ENCODE data around the gene DIS3L2.

The DIS3L2 gene

DNA sequence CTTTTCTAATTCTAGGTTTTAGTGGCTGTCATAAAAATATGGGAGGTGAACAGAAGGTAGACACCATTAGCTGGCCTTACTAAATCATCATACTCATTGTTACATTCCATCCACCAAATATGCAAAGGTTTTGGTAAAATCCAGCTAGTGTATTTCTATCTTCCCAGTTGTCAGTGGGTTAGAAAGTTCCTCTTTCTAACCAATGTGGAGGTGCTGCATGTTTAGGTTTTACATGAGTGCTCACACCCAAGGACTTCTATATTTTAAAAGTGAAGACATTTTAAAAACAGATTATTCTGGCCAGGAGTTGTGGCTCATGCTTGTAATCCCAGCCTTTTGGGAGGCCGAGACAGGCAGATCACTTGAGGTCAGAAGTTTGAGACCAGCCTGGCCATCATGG lies 423.0 kb downstream of the DIS3L2 start:
- TF ChIP-seq TAF1 (IDR thresholded peaks at IDR 0.05; ENCODE audit: borderline replicate concordance, insufficient read depth, low read length) (no peak), SIN3A (IDR thresholded peaks at IDR 0.05; ENCODE audit: borderline replicate concordance, insufficient read depth, low read length) (no peak), REST (IDR thresholded peaks at IDR 0.05; ENCODE audit: insufficient read depth in 1 of 2, low read depth in 2 of 2, low read length in 2 of 2) (no peak), FOXP2 (optimal IDR thresholded peaks at IDR 0.05; ENCODE audit: borderline replicate concordance, extremely low read depth, extremely low read length, insufficient read depth) (no peak), POLR2AphosphoS5 (IDR thresholded peaks at IDR 0.05; ENCODE audit: low read depth, low read length) (no peak)

DNA sequence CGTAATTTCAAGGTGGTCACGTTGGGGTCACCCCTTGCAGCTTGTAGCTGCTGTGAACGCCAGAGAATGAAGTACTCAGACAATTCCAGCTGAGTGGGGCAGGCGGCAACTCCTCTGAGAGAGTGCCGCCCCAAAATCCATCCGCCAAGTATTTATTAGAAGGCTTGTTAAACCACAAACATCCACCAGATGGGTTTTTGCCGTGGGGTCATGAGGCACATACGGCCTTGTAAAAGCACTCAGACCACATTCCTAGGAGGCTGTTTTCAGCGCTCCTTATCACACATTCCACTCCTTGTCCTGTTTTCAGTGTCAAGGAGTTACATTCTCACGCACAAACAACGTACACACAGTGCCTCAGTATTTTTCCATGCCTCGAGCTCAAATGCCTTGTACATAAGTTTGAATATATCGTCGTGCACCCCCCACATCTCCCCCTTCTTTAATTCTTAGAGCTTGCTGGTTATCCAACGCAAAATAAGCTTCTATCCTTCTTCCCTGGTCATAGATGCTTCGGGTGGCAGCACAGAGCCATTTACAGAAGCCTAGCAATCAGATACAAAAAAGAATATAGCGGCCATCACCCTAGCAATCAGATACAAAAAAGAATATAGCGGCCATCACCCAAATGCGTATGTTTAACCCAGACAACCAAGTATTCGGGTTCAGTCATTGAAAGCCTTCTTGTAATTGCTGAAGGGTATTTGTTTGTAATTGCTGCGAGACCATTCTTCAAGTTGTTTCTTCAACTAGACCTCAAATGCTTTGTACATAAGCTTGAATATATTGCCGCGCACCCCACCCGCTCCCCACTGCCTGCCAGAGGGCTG lies 424.4 kb downstream of the DIS3L2 start:
- TF ChIP-seq FOXP2 (optimal IDR thresholded peaks at IDR 0.05; ENCODE audit: borderline replicate concordance, extremely low read depth, extremely low read length, insufficient read depth) (no peak), REST (IDR thresholded peaks at IDR 0.05; ENCODE audit: insufficient read depth in 1 of 2, low read depth in 2 of 2, low read length in 2 of 2) (no peak), POLR2AphosphoS5 (IDR thresholded peaks at IDR 0.05; ENCODE audit: low read depth, low read length) (no peak), TAF1 (IDR thresholded peaks at IDR 0.05; ENCODE audit: borderline replicate concordance, insufficient read depth, low read length) (no peak), SIN3A (IDR thresholded peaks at IDR 0.05; ENCODE audit: borderline replicate concordance, insufficient read depth, low read length) (no peak)

GRCh38 chr2:232386490-232386739 lies 424.9 kb downstream of the DIS3L2 start:
- TF ChIP-seq TAF1 (IDR thresholded peaks at IDR 0.05; ENCODE audit: borderline replicate concordance, insufficient read depth, low read length) (no peak), SIN3A (IDR thresholded peaks at IDR 0.05; ENCODE audit: borderline replicate concordance, insufficient read depth, low read length) (no peak), REST (IDR thresholded peaks at IDR 0.05; ENCODE audit: insufficient read depth in 1 of 2, low read depth in 2 of 2, low read length in 2 of 2) (no peak), FOXP2 (optimal IDR thresholded peaks at IDR 0.05; ENCODE audit: borderline replicate concordance, extremely low read depth, extremely low read length, insufficient read depth) (no peak), POLR2AphosphoS5 (IDR thresholded peaks at IDR 0.05; ENCODE audit: low read depth, low read length) (no peak)

Measured in PFSK-1 (cell line).